Measurements from ENCODE around the gene UBE2F.

GRCh38 chr2:238091436-238092060 is 124.7 kb downstream of the UBE2F start:
- TF ChIP-seq POLR2A (IDR thresholded peaks at IDR 0.05) (no peak), CTCF (IDR thresholded peaks at IDR 0.05) (no peak)

Data from uterus (tissue), 2 donors.